Fibroblast of mammary gland (primary cell): ENCODE data around the gene PRPF40A.

Experiments
- DNase-seq: peaks from one replicate; pipeline ENCODE4 v3.0.0-alpha.2; 2010; ENCODE audit warnings: low read depth
- H3K4me3 ChIP-seq: 2 replicates; pipeline ENCODE4 v1.5.1; 2011; ENCODE audit warnings: low read depth, mild to moderate bottlenecking, low read length, moderate library complexity; ENCODE audit not compliant: control insufficient read depth
- TF ChIP-seq, protein P1 (sequence below): conservative IDR thresholded peaks from 2 replicates; pipeline ENCODE4 v1.5.1; 2011; ENCODE audit warnings: low read depth, low read length, inconsistent platforms; ENCODE audit not compliant: control insufficient read depth, insufficient read depth

The PRPF40A gene

DNA sequence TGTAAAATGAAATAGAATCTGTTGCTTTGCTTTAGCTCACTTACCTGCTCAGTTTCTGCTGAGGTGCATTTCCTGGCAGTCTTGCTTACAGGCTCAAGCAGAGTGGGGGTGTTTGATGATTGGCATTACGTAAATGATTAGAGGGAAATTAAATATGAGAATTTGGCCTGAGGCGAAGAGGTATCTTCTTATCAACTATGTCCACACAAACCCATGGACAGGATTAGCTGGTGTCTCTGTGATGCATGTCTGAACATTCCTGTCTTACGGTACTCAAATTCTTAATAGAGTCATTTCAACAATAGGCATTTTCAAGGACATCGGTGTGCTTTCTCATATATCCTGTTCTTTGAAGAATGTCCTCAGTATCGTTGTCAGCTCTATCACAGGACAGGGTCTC is 102.1 kb downstream of the PRPF40A start:
- DNase-seq = no peak
- TF ChIP-seq, protein P1, sequence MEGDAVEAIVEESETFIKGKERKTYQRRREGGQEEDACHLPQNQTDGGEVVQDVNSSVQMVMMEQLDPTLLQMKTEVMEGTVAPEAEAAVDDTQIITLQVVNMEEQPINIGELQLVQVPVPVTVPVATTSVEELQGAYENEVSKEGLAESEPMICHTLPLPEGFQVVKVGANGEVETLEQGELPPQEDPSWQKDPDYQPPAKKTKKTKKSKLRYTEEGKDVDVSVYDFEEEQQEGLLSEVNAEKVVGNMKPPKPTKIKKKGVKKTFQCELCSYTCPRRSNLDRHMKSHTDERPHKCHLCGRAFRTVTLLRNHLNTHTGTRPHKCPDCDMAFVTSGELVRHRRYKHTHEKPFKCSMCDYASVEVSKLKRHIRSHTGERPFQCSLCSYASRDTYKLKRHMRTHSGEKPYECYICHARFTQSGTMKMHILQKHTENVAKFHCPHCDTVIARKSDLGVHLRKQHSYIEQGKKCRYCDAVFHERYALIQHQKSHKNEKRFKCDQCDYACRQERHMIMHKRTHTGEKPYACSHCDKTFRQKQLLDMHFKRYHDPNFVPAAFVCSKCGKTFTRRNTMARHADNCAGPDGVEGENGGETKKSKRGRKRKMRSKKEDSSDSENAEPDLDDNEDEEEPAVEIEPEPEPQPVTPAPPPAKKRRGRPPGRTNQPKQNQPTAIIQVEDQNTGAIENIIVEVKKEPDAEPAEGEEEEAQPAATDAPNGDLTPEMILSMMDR = no peak

DNA sequence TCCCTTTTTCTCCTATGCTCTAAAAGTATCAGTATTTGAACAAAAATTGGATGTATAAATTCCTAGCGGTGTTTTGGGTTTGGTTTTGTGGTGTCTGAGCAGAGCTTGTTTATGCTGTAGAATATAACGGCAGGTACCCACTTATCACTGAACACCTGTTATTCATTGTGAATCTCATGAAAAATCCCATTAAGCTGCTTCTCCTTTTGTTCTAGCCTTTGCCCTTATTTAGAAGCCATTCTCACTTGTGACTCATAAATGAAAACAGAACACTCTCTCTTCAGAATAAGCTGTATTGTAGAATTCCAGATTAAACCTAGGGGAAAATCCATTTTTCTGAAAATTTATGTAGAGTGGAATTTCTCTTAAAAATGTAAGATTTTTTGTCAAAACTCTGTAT is 104.0 kb downstream of the PRPF40A start:
- DNase-seq = peak; percentile 63
- TF ChIP-seq, protein P1 = no peak

More for the DNA sequence above, 102.1 kb downstream of the PRPF40A start:
- H3K4me3 ChIP-seq = no peak overlapping the region

DNA sequence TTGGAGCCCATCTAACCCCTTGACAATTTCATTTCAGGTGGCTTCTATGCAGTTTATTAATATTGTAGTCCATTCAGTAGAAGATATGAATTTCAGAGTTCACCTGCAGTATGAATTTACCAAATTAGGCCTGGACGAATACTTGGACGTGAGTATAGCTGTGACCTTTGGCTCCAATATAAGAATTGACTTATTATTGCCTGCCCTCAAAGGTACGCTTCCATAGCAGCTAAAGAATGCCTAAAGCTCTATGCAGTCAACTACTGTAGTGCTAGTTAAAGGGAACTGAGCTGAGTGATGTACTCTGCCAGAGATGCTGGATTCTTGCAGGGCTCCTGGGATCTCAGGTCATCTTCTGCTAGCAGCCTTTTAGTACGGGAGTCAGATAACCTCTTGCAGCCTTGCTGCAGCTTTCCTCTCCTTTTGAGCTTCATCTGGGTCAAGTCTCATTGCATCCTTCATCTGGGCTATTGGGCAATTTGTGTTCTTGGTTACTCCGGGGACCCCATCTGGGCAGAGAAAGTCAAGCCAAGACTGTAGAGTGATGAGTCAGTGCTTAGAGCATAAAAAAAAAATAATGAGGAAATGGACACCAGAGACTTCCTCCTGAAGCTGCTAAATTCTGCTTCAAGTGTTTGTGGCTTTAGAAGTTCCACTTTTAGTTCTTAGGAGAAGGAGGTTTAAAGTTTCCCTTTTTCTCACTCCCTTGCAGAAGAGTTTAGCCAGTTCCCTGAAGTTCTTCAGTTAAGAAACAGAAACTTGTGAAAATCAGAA is 105.6 kb downstream of the PRPF40A start:
- TF ChIP-seq, protein P1 = no peak
- peak; percentile 93 for DNase-seq
- no peak overlapping the region for H3K4me3 ChIP-seq

More for the DNA sequence above, 104.0 kb downstream of the PRPF40A start:
- H3K4me3 ChIP-seq = no peak overlapping the region

DNA sequence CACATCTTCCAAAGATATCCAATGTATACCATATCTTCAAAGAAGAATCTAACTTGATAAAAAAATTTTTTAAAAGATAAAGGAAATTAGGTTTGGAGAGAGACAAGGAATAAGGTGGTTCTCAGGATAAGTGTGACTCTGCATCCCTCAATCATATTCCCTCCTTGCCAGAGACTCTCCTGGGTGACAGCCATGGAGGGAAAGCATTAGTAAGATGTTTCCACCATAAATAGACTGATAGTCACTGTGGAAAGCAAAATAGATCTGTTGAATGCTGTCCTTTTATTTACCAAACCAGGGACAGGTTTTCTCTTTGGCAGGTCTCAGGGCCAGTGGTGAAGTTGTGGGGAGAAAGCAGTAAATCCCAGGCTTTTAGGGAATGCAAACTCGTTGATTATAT is 107.6 kb downstream of the PRPF40A start:
- no peak overlapping the region for H3K4me3 ChIP-seq
- TF ChIP-seq, protein P1 = no peak

DNA sequence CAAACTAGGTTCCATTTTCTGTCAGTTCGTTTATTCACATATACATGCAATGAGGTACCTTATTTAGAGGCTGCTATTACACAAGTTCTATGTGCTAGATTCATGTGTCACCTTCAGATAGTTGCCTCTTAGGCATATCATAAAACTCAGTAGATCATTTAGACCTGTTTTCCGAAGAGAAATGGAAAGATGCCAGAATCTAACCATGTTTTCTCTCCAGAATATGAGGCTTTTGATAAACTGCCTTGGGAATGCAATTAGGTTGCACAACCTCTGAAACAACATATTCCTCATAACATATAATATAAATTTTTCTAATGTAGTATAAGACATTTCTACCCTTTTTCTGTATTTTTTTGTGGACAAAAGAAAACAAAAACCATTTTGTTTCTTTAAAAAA is 108.1 kb downstream of the PRPF40A start:
- TF ChIP-seq, protein P1 = no peak
- H3K4me3 ChIP-seq = no peak overlapping the region
- DNase-seq = no peak

More for the DNA sequence above, 107.6 kb downstream of the PRPF40A start:
- DNase-seq = no peak

DNA sequence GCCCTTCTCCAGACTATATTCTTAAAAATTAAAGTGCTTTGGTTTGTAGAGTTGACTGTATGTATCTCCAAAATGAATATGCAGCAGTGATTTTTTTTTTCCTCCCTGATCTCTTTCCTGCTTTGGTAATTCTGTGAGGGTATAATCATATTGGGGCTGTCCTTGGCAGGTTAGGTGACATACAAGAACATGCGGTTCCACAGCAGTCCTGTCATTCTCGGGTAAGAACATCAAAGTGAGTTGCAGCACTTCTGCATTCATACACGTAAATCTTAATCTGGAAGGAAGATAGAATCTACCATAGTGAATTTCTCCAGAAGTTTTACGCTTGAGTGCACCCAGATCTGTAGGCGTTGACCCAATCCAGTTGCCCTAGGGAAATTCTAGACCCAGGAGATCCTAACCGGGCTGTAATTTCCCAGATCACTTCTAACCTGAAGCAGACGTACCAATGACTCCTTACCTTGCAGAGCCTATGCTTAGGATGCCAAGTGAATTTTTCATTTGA is 109.4 kb downstream of the PRPF40A start:
- TF ChIP-seq, protein P1 = no peak
- no peak overlapping the region for H3K4me3 ChIP-seq
- no peak for DNase-seq
